Measurements from ENCODE around the gene RPL36AL. TPM values are rescaled to one million over a fixed set of nuclear protein-coding genes. Genes with fewer than 3 reads are reported as not detected.

Gene RPL36AL
- total and polyA plus RNA-seq, 10 of the 15 experiments (the other 5 are each of a cell fraction or from before 2014, with no cell fraction given) = 222 to 1,379 (median 545) TPM

- Histone ChIP-seq H3K27me3 (replicated peaks in 1 of 2; ENCODE audit: control insufficient read depth in 2 of 2, insufficient read depth in 2 of 2, low read length in 1 of 2) (no peaks in the 10 kb centered on the region), H3K36me3 (ENCODE audit: control insufficient read depth in 2 of 2, insufficient read depth in 2 of 2, low read length in 1 of 2) (peaks cover 4 to 29% of the 10 kb centered on the region in 2 experiments), H3K4me3 (no peak overlapping the region), H3K9ac (ENCODE audit: control insufficient read depth, insufficient read depth, low read length) (no peak overlapping the region), H3K4me2 (ENCODE audit: control insufficient read depth, insufficient read depth) (no peak overlapping the region; the same call in 1 of the 2 replicates), H3K27ac (ENCODE audit: control insufficient read depth, insufficient read depth) (no peak overlapping the region), H4K20me1 (ENCODE audit: control insufficient read depth, insufficient read depth) (peaks cover 4% of the 10 kb centered on the region; the same call in 1 of the 2 replicates), H3K79me2 (ENCODE audit: control insufficient read depth, insufficient read depth, low read length) (peaks cover 48% of the 10 kb centered on the region), H2AFZ (ENCODE audit: control insufficient read depth, low read depth, low read length) (no peak overlapping the region), H3K9me3 (replicated peaks; ENCODE audit: control insufficient read depth, insufficient read depth, low read length) (no peaks in the 10 kb centered on the region), H3K4me1 (ENCODE audit: control insufficient read depth, insufficient read depth, low read length) (no peaks in the 10 kb centered on the region)
- CTCF ChIA-PET = interaction anchor here (1.2 to 1.7 kb wide), 2 partner anchors 15 to 119 kb away, joined by 3 to 5 read pairs; no protein-coding TSS in a partner anchor
- POLR2A ChIA-PET = interaction anchor here (0.5 to 0.6 kb wide), 3 partner anchors 17 to 1103 kb away, joined by 3 to 6 read pairs (median 3); no protein-coding TSS in a partner anchor
- no TSS peak for BruUV-seq (replicated peaks)
- RAD21 ChIA-PET (ENCODE audit: unreplicated experiment) = no interaction called here
- DNase-seq (ENCODE audit: low read depth, low spot score) (no peak), FAIRE-seq (no peak), ATAC-seq (peak; percentile 6; the same call in 2 of the 3 replicates)
- 79% methylated on average over 2 of the region's 2 CpGs for WGBS (ENCODE audit: insufficient coverage, insufficient replicate concordance, low lambda C conversion rate, missing lambda C conversion rate)
- no peak for TF ChIP-seq WRNIP1 (IDR thresholded peaks at IDR 0.05; ENCODE audit: borderline replicate concordance, low read depth, low read length)
- TF ChIP-seq RUNX3 (IDR thresholded peaks at IDR 0.05; ENCODE audit: low read length) = no peak
- SMC1A ChIA-PET (ENCODE audit: uncharacterized antibody, unreplicated experiment) = interaction anchor here (0.8 to 1.0 kb wide), 3 partner anchors 84 to 286 kb away, joined by 3 read pairs; partner anchors contain the start of gene NEMF
- intact Hi-C loops (cut with micrococcal nuclease; ENCODE audit: unreplicated experiment) (no loop called here), in situ Hi-C loops (cut with MboI) (no loop called here)
Measured at GRCh38 chr14:49579841-49580240, 40.6 kb downstream of the RPL36AL start.

GRCh38 chr14:49578141-49578540 lies 42.3 kb downstream of the RPL36AL start:
- FAIRE-seq = no peak
- in situ Hi-C loops (cut with MboI) = no loop called here
- ATAC-seq = no peak
- Histone ChIP-seq H3K9me3 (replicated peaks; ENCODE audit: control insufficient read depth, insufficient read depth, low read length) (no peaks in the 10 kb centered on the region), H2AFZ (ENCODE audit: control insufficient read depth, low read depth, low read length) (no peak overlapping the region), H3K27me3 (replicated peaks in 1 of 2; ENCODE audit: control insufficient read depth in 2 of 2, insufficient read depth in 2 of 2, low read length in 1 of 2) (no peaks in the 10 kb centered on the region), H3K79me2 (ENCODE audit: control insufficient read depth, insufficient read depth, low read length) (peaks cover 31% of the 10 kb centered on the region), H3K4me1 (ENCODE audit: control insufficient read depth, insufficient read depth, low read length) (no peaks in the 10 kb centered on the region), H4K20me1 (ENCODE audit: control insufficient read depth, insufficient read depth) (no peaks in the 10 kb centered on the region), H3K4me3 (no peak overlapping the region), H3K9ac (ENCODE audit: control insufficient read depth, insufficient read depth, low read length) (no peak overlapping the region), H3K36me3 (ENCODE audit: control insufficient read depth in 2 of 2, insufficient read depth in 2 of 2, low read length in 1 of 2) (peaks cover 2 to 26% of the 10 kb centered on the region in 2 experiments), H3K27ac (ENCODE audit: control insufficient read depth, insufficient read depth) (no peak overlapping the region), H3K4me2 (ENCODE audit: control insufficient read depth, insufficient read depth) (no peak overlapping the region)
- 90% methylated on average over 1 of the region's 1 CpG for WGBS (ENCODE audit: insufficient coverage, insufficient replicate concordance, low lambda C conversion rate, missing lambda C conversion rate)
- ChIA-PET SMC1A (ENCODE audit: uncharacterized antibody, unreplicated experiment) (no interaction called here), CTCF (interaction anchor here (1.5 kb wide), 1 partner anchor 284 kb away, joined by 4 read pairs; no protein-coding TSS in a partner anchor), POLR2A (interaction anchor here (0.9 kb wide), 1 partner anchor 18 kb away, joined by 4 read pairs; no protein-coding TSS in a partner anchor), RAD21 (ENCODE audit: unreplicated experiment) (no interaction called here)
- BruUV-seq (replicated peaks) = no TSS peak
- intact Hi-C loops (cut with micrococcal nuclease; ENCODE audit: unreplicated experiment) = no loop called here
- DNase-seq (ENCODE audit: low read depth, low spot score) = no peak
- no peak for TF ChIP-seq ZNF687 (IDR thresholded peaks at IDR 0.05)
- no peak for TF ChIP-seq CREM (IDR thresholded peaks at IDR 0.05; ENCODE audit: low read depth)
- TF ChIP-seq RELB (IDR thresholded peaks at IDR 0.05; ENCODE audit: low read depth) = no peak
- no peak for TF ChIP-seq CBX5 (IDR thresholded peaks at IDR 0.05; ENCODE audit: low read depth)
- TF ChIP-seq TBL1XR1 (IDR thresholded peaks at IDR 0.05; ENCODE audit: low read depth, low read length) = no peak
- TF ChIP-seq, protein P1, sequence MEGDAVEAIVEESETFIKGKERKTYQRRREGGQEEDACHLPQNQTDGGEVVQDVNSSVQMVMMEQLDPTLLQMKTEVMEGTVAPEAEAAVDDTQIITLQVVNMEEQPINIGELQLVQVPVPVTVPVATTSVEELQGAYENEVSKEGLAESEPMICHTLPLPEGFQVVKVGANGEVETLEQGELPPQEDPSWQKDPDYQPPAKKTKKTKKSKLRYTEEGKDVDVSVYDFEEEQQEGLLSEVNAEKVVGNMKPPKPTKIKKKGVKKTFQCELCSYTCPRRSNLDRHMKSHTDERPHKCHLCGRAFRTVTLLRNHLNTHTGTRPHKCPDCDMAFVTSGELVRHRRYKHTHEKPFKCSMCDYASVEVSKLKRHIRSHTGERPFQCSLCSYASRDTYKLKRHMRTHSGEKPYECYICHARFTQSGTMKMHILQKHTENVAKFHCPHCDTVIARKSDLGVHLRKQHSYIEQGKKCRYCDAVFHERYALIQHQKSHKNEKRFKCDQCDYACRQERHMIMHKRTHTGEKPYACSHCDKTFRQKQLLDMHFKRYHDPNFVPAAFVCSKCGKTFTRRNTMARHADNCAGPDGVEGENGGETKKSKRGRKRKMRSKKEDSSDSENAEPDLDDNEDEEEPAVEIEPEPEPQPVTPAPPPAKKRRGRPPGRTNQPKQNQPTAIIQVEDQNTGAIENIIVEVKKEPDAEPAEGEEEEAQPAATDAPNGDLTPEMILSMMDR (IDR thresholded peaks at IDR 0.05 in 2 of 3, conservative IDR thresholded peaks at IDR 0.05 in 1 of 3; ENCODE audit: control insufficient read depth in 2 of 3, extremely low read depth in 1 of 3, insufficient read depth in 1 of 3, low read depth in 3 of 3, low read length in 3 of 3) = no peak
- no peak for TF ChIP-seq IRF4 (IDR thresholded peaks at IDR 0.05; ENCODE audit: low read depth, low read length)
- TF ChIP-seq BACH1 (IDR thresholded peaks at IDR 0.05; ENCODE audit: borderline replicate concordance) = no peak
